PC-9 (cell line): ENCODE data around the gene RIMBP2.

ENCODE experiments used
- EZH2 ChIP-seq: fragments of 200-600 bp; sonication (generic); IDR thresholded peaks from 2 replicates; pipeline ENCODE4 v1.8.0; 2017; ENCODE audit warnings: antibody characterized with exemption, low read depth
- TF ChIP-seq, protein P1 (sequence below): fragments of 200-600 bp; sonication (generic); conservative IDR thresholded peaks from 2 replicates; pipeline ENCODE4 v1.6.1; 2017; ENCODE audit warnings: mixed run types, antibody characterized with exemption, mild to moderate bottlenecking, moderate library complexity

DNA sequence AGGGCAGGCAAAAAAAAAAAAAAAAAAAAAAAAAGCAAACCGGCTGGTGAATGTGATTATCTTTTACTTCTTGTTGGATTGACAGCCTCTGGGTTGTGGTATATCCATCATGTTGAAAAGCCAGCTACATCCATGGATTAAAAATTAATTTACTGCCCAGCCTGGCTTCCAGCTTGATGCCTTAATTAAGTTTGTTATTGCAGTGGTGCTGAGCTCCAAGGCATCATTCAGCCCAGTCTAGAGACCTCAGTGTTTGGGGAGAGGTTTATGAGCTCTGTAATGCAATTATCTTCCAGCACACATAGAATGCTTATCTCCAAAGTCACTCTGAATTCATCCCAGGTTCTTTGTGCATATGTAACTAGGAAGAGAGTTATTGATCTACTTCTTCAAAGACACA is 114.8 kb downstream of the RIMBP2 start:
- TF ChIP-seq, protein P1, sequence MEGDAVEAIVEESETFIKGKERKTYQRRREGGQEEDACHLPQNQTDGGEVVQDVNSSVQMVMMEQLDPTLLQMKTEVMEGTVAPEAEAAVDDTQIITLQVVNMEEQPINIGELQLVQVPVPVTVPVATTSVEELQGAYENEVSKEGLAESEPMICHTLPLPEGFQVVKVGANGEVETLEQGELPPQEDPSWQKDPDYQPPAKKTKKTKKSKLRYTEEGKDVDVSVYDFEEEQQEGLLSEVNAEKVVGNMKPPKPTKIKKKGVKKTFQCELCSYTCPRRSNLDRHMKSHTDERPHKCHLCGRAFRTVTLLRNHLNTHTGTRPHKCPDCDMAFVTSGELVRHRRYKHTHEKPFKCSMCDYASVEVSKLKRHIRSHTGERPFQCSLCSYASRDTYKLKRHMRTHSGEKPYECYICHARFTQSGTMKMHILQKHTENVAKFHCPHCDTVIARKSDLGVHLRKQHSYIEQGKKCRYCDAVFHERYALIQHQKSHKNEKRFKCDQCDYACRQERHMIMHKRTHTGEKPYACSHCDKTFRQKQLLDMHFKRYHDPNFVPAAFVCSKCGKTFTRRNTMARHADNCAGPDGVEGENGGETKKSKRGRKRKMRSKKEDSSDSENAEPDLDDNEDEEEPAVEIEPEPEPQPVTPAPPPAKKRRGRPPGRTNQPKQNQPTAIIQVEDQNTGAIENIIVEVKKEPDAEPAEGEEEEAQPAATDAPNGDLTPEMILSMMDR, result no peak
- TF ChIP-seq EZH2, result no peak
